HG03064 (cell line): ENCODE data around the gene PRKD2.

Experiments used
- ATAC-seq: cut with Tn5 transposase; IDR thresholded peaks from one replicate; pipeline ENCODE4 v1.9.1; 2021; ENCODE audit warnings: low read depth; ENCODE audit not compliant: unreplicated experiment

The PRKD2 gene

DNA sequence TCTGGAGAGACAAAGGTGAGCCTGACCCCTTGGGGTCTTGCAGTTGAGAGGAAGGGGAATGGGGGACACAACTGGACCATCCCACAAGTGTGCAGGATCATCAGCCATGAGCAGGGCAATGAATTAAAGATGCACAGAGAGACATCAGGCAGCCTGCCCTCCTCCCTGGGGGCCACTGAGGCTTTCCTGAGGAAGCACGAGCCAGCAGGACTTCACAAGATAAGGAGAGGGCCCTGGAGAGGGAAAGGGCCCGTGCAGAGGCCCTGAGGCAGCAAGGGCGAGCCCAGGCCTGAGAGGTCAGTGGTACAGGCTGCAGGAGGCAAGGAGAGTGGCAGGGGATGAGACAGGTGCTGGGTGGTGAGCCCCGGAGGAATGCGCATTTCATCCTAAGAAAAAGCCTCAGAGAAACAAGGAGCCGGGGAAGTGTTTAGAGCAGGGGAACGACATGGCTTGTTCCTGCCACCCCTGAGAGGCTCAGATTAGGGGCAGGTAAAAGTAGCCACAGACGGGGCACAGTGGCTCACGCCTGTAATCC lies 9.0 kb upstream of the PRKD2 start:
- no peak for ATAC-seq

DNA sequence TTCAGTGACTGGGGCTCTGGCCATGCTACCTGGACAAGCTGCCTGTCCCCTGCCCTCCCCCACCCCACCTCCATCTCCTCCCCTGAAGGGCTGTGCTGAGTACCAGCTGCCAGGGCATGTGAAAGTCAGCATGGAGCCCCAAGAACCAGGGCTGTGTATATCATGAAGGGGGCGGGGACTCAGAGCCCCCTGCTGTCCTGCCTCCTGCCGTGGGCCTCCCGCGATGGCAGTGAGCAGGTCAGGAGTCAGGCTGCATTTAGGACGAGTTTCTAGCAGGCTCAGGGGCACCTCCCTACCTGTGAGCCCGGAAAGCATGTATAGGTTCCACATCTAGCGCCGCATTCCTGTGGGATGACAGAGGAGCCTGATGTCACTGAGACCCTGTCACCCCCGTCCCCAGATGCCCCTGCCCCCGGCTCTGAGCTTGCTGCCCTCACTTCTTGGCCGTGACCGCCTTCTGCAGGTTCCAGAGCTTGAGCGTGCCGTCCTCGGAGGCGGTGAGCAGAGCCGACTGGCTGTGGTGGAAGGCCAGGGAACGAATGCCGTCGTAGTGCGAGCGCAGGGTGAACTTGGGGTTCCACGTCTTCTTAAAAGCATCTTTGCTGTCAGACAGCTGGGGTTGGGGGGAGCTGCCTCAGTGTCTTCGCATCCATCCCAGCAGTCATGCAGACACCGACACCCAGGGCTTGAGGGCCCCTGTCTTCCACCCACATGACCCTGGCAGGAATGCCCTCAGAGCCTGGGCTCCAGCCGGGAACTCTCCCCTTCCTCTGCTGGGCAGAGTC lies 8.3 kb upstream of the PRKD2 start:
- ATAC-seq, result no peak

DNA sequence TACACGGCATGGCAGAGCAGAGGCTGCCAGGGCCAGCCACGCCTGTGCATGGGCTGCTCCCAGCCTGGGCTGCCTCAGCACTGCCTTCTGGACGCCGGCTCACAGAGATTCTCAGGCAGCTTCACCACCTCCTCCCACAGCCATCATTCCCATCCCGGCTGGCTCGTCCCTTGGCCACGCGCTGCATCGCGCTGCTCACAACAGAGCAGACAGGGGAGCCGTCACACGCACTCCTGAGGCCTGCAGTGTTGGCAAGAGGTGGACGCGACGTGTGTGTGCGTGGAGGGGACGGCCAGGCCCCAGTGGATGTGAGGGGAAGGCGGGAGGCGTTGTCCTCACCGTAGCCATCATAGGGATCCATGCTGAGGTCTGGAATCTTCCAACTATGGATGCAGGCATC lies 7.6 kb upstream of the PRKD2 start:
- no peak for ATAC-seq

DNA sequence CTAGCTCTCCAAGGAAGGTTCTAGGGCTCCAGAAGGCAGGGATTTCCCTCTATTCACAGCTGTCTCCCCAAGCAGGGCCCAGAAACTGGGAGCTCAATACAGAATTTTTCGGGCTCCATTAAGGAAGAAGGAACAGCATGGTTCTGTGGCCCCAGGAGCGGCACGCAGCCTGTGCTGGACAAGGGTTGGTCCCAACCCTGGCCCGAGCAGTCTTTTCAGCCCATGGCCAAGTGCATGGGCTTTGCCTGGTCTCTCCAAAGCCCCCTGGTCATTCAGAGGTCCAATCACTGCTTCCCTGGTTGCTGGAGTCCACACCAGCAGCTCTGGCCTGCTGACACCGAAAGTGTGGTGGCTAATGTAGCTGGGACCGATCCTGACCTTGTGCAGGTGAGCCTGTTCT lies 6.6 kb upstream of the PRKD2 start:
- no peak for ATAC-seq

DNA sequence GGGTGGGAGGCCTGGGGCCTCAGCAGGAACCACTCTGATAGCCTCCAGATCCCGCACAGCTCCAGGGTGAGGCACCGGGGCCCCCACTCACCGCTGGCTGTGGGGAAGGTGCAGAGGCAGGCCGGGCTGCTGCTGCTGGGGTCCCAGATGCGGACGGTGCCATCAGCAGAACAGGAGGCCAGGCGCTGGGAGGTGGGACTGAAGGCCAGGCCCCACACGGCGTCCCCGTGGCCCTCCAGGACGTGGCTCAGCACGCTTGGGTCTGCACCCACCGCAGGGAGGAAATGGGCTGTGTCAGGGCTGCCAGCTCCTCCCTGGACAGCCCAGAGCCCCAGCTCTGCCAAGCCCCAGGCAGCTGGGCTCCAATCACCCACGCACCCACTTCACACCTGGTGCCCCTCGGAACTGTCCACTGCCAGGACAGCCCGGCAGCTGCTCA lies 6.1 kb upstream of the PRKD2 start:
- no peak for ATAC-seq

DNA sequence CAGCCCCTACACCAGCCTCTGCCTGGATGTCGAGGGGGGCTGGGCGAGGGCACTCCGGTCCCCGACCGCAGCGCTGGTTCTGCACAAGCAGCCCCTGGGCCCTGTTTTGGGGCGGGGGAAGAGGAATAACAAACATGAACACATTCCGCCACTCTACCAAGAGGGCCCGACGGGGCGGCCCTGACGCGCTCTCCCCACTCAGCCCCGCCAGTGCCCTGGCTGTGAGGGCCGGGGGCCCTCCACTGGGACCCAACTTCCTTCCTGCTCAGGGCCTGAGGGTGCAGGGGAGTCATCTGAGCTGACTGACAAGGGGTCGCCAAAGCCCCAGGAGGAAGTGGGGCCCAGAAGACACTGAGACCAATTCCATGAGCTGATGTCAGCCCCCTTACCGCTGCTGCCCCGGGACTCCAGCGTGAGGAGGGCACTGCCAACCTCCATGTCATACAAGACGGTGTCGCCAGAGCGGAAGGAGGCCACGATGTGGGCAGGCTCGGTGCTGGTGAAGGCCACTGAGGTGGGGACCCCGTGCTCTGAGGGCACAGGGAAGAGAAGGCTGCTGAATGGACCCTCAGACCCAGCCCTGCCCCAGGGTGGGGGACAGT lies 5.6 kb upstream of the PRKD2 start:
- ATAC-seq, result no peak

DNA sequence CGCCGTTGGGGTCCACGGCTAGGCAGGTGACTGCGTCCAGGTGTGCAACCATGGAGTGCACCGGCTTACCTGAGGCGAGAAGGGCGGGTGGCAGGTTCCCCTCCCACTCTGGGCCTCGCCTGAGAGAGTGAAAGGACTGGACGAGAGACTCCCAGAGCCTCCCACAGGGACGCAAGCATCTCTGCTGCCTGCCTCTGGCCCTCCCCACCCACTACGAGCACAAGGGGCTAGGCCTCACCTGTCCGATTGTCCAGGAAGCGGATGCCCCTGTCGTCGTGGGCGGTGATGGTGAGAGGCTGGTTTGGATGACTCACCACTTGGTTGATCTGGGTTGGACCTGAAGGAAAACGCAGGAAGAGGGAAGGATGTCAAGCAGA lies 5.1 kb upstream of the PRKD2 start:
- no peak for ATAC-seq

DNA sequence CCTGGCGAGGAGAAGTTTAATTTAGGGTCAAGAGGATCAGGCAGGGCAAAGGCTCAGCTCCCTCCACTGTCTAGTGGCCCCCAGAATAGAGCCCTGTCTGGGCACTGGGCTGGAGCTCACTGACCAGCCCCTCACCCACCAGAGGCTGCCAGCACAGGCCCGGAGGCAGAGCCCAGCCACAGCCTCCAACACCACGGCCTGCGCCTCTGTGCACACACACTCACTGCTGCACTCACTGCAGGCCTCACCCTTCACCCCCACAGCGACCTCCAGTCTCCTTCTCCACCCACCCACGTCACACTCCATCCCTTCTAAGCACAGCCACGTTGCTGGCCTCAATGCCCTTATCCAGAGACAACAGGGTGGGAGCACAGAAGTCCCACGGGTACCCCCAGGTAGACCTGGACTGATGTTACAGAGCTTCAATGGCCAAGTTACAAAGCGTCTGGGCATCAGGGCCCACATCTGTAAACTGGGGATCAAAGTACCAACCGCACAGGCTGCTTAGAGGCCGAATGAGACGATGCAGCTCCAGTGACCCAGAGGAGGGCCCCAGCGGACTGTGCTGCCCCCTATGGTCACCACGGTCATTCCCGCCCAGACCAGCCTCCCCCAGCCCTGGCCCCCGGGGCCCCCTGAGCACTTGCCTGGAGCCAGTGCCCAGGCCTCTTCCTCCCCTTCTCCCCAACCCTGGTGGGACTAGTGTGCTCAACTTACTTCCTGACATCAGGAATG lies 4.5 kb upstream of the PRKD2 start:
- no peak for ATAC-seq

DNA sequence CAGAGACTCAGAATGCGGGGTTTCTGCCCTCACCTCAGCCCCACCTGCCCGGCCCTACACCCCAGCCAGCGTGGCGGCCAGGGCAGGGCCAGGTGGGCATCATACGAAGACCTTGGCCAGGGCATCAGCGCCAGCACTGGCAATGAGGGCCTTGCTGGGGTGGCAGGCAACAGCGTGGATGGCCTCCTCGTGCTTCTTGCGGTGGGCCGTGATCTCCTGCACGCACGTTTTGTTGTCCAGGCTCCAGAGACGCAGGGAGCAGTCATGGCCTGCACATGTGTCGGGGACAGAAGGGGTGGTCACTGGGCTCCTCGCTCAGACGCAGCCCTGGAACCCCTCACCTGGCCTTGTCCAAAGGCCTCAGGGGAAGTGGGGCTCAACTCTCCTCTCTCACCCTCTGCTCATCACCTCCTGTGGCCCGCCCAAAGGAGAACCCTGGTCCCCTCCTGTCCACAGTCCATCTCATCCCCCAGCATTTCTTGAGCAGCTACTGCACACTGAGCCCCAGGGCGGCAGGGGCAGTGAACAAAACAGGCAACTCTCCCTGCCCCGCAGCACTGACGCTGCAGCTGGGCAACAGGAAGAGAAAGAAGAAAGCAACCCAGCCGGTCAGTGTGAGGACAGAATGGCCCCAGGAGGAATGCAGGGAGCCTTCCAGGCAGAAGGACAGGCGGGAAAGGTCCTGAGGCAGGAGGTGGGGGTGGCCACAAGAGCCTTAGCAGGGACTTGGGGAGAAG lies 3.8 kb upstream of the PRKD2 start:
- no peak for ATAC-seq

DNA sequence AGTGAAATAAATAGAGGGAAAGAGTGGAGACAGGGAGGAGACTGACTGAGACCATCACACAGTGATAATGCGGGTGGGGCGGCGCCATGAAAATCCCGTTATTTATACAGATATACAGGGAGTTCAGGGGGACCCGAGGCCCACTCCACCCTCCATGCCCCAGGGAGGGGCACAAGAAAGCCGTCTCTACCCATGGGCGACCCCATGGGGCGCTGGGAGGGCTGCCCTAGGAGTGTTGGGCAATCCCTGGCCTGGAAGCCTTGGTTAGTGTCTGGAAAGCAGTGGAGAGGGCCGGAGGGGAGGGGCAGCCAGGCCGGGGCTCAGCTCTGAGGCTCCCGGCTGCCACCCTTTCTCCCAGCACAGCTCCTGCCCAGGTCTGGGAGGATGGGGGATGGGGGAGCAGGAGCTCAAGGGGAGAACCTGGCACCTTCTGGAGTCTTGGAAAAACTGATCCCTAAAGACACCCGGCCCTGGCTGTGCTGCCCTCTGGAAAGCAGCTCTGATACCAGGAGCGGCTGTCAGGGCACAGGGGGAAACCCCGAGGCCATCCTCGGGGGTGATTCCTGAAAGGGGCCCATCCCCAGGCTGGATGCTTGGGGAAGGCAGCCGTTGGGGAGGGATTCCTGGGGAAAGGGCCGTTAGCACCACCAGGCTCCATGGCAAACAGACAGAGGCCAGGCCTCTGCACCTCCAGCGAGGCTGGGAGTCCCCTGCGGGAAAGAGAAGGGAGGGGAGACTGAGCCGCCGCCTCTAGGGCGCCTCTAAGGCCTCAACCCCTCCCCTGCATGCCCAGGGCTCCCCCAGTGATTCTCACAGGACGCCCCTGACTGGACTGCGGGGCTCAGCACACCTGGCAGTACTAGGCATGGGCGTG lies 3.0 kb upstream of the PRKD2 start:
- ATAC-seq, result no peak

DNA sequence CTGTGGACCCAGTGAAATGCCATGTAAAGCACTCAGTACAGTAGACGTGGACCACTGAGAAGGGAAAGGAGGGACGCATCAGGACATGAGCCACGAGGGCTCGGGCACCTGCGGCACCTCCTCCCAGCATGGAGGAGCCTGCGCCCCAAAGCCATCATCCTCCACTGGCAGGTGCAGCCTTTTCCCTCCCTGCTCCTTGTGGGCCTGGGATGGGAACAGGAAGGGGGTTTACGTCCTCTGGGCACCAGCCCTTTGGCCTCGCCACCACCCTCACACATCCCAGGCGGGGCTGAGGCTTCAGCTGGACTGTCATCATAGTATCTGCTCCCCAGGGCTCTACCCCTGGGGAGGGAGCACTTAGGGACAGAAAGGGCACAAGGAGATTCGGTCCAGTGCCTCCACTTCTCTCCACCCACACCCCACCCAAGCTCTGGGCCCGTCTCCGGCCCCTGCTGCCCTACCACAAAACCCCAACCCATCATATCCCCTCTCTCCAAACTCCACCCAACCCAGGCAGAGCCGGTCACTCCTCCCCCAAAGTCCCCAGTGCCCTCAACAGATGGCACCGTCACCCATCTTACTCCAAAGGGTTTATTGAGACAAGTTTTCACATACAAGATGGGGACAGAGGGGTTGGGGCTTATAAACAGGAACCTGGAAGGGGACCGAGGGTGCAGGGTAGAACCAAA lies 2.2 kb upstream of the PRKD2 start:
- no peak for ATAC-seq

DNA sequence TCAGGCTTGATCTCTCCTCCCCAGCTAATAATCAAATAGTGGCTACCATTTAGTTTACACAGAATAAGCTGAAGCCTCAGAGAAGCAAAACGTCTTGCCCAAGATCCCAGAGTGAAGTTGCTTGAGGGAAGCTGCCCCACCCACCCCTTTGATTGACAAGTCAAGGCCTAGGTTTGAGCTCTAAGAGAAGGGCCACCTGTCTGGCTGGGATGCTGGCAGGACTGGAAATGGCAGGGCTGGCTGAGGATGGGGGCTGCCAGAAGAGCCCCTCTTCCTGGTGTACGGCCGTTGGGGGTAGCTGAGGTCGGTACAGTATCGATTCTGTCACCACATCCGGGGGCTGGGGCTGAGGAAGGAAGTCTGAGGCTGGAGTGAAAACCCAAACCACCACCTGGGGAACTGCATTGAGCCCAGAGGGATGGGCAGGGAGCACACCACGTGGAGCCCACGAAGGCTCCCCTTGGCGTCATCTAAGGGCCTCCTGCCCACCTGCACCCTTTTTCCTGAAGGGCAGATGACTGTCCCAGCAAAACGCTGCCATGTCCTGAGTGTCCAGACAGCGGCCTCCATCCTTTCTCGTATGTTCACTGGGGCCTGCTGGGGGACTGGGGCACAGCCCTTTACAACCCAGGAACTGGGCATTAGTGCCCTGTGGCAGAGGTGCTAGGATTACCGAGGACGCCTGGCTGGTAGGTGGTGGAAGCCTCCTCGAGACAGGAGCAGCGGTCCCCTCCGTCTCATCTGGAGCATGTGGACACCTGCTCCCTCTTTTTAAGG lies 1.4 kb upstream of the PRKD2 start:
- ATAC-seq, result no peak

DNA sequence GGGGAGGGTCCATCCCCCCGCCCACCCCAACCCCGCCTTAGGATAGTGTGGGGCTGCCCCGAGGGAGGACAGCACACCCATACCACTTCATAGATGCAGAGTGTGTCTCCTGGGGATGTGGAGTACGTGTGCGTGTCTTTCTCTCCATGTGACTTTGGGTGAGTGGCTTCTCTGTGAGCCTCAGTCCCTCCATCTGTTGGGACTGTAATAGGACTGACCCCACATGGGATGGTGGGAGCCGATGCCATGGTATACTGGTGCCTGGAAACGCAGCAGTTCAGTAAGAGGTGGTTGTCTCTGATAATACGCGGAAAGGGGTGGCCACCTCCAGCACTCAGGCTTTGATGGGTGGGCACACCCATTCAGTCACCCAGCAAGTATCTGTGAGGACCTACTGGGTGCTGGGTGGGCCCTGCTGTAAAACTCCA lies 816 bp upstream of the PRKD2 start:
- no peak for ATAC-seq

DNA sequence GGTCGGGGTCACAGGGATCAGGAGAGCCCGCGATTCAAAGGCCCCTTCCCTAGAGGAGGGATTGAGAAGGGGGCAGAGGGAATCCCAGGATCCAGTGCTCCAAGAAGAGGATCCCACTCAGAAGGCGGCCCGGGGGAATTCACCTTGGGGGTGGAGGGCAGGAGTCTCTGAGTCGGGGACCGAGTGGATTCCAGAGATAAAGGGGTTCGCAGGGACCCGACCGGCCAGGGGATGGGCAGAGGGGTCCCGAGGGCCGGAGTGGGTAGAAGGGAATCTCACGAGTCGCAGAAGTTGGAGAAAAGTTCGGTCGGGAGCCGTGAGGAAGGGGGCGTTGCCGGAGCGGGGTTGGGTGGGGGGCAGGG lies 261 bp downstream of the PRKD2 start:
- no peak for ATAC-seq

DNA sequence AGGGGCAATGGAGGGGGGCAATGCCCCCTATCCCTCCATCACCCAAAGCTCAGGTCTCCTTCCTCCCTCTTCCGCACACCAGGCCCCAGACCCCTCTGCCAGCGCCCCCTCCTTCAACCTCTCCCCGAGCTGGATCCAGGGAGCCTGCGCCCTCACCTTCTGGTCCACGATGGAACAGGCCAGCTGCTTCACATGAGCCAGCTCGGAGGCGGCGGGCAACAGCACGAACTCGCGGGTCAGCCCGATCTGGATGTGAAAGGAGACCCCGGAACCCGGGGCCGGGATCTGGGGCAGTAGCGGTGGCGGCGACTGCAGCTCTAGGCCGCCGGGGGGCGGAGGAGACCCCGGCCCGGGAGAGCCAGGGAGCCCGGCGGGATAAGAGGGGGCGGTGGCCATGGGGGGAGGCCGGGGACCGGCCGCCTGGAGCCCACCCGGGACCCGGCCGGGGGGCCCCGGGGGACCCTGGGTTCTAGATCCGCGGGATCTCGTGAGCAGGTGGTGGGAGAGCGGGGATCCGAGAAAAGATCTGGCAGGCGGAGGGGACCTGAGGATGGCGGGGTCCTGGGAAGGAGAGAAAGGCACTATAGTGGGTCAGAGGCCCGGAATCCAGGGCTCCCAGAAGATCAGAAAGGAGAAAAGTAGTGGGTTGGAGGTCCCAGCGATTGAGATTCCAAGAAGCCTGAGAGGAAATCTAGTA lies 791 bp downstream of the PRKD2 start:
- no peak for ATAC-seq

DNA sequence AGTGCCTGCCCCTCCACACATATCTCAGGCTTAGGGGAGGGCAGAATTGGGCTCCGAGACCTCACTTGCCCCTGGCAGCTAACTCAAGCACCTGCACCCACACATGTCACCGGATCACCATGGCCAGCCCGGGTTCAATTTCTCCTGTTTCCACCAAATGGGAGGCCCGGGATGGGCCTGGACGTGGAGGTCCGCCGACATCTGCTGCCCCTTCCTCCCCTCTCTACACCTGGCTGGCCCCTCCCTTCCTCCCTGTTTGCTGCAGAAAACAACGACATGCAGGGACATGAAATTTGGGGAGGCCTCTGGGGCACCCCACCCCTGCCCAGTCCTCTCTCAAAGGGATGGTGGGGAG lies 1.3 kb downstream of the PRKD2 start:
- no peak for ATAC-seq

DNA sequence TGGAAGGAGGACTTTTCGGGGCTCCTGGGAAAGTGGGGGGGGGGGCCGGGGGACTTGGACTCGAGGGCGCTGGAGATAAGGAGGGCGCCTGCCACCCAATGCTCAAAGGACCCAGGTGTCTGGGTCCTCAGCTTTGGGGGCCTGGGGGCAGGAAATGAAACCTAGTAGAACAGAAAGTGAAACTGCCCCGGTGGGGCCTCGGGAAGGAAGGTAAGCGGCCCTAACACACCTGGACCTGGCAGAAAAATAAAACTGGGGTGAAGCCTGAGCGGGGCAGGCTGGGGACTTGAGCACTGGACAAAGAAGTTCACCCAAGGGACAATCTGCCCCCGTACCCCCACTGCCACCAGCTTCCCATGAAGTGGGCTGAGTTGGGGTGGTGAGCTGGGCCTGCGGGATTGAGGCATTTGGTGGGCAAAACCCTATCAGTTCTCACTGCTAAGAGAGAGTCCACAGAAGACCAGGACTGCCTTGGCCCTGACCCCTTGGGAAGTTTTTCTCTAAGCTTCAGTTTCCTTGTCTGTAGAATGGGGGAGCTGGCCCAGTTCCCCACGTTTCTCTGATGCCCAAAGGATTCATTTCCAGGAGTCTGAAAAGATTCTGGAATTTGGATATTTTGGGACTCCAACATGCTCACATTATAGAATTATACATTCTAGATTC lies 2.3 kb downstream of the PRKD2 start:
- ATAC-seq, result no peak
